Stimulated activated effector memory CD8-positive, alpha-beta T cell treated with anti-CD3 and anti-CD28 coated beads, Interleukin-12 subunit alpha, Interleukin-12 subunit beta, amount 100 ng/mL, for 72 hours (primary cell): ENCODE measurements around the gene RNPS1.
"Not testable (repeated sequence)": the region's sequence is repeated elsewhere in the genome, so short reads cannot be mapped to it uniquely, and the experiment has no call there.

Experiments
- ATAC-seq: fragments of 150-1000 bp; cut with Tn5 transposase; 2 replicates; pipeline ENCODE4 v1.10.0; 2021
- DNase-seq, 2 donors: peaks; one replicate each; pipeline ENCODE4 v3.0.0; 2021 to 2022; ENCODE audit warnings: low spot score in 2 of 2
- H3K27ac Mint-ChIP-seq: one replicate; pipeline ENCODE4 v1.8.0; 2022; ENCODE audit warnings: mild to moderate bottlenecking, mixed read lengths
- H3K36me3 Mint-ChIP-seq: one replicate; pipeline ENCODE4 v1.8.0; 2022; ENCODE audit warnings: mild to moderate bottlenecking, mixed read lengths
- H3K4me1 Mint-ChIP-seq: one replicate; pipeline ENCODE4 v1.8.0; 2022; ENCODE audit warnings: mixed read lengths
- H3K4me3 Mint-ChIP-seq: one replicate; pipeline ENCODE4 v1.8.0; 2022; ENCODE audit warnings: mild to moderate bottlenecking, mixed read lengths
- H3K9me3 Mint-ChIP-seq: one replicate; pipeline ENCODE4 v1.8.0; 2022; ENCODE audit warnings: mixed read lengths

RNPS1 gene

GRCh38 chr16:2273931-2274330, 6.0 kb upstream of the RNPS1 start:
- H3K27ac Mint-ChIP-seq, result no peak overlapping the region
- H3K9me3 Mint-ChIP-seq, result no peaks in the 10 kb centered on the region
- H3K4me1 Mint-ChIP-seq, result peaks cover 8% of the 10 kb centered on the region
- no peak for ATAC-seq
- H3K4me3 Mint-ChIP-seq, result no peak overlapping the region
- no peaks in the 10 kb centered on the region for H3K36me3 Mint-ChIP-seq
- no peak for DNase-seq

- Mint-ChIP-seq H3K36me3 (peaks cover under 1% of the 10 kb centered on the region), H3K4me3 (no peak overlapping the region), H3K4me1 (peaks cover 8% of the 10 kb centered on the region), H3K9me3 (no peaks in the 10 kb centered on the region), H3K27ac (no peak overlapping the region)
- no peak for DNase-seq
- ATAC-seq, result no peak
Measured at GRCh38 chr16:2273484-2273883, 5.6 kb upstream of the RNPS1 start.

- H3K4me1 Mint-ChIP-seq, result peaks cover 9% of the 10 kb centered on the region
- no peak overlapping the region for H3K4me3 Mint-ChIP-seq
- peaks cover 16% of the 10 kb centered on the region for H3K36me3 Mint-ChIP-seq
- H3K9me3 Mint-ChIP-seq, result no peaks in the 10 kb centered on the region
- DNase-seq (no peak), ATAC-seq (no peak)
- H3K27ac Mint-ChIP-seq, result no peak overlapping the region
Measured at GRCh38 chr16:2271848-2272461, 4.0 kb upstream of the RNPS1 start.

GRCh38 chr16:2270588-2271470, 2.9 kb upstream of the RNPS1 start:
- Mint-ChIP-seq H3K36me3 (peaks cover 27% of the 10 kb centered on the region), H3K4me1 (peaks cover 20% of the 10 kb centered on the region), H3K27ac (no peak overlapping the region), H3K9me3 (no peaks in the 10 kb centered on the region), H3K4me3 (no peak overlapping the region)
- DNase-seq (no peak), ATAC-seq (no peak)

GRCh38 chr16:2270070-2270462, 2.1 kb upstream of the RNPS1 start:
- Mint-ChIP-seq H3K4me1 (peaks cover 23% of the 10 kb centered on the region), H3K27ac (no peak overlapping the region), H3K9me3 (no peaks in the 10 kb centered on the region), H3K4me3 (peak overlapping the region; percentile 91), H3K36me3 (peaks cover 35% of the 10 kb centered on the region)
- DNase-seq (no peak), ATAC-seq (no peak)

GRCh38 chr16:2267505-2267912, 417 bp downstream of the RNPS1 start:
- Mint-ChIP-seq H3K4me3 (peak overlapping the region; percentile 91), H3K4me1 (peaks cover 42% of the 10 kb centered on the region), H3K36me3 (peaks cover 60% of the 10 kb centered on the region), H3K27ac (peak overlapping the region; percentile 99)
- DNase-seq, H3K9me3 Mint-ChIP-seq: not testable (repeated sequence)
- peak; percentile 75 for ATAC-seq

- Mint-ChIP-seq H3K4me3 (peak overlapping the region; percentile 91), H3K36me3 (peaks cover 67% of the 10 kb centered on the region), H3K27ac (peak overlapping the region; percentile 99), H3K4me1 (peaks cover 43% of the 10 kb centered on the region)
- not testable (repeated sequence) for H3K9me3 Mint-ChIP-seq, ATAC-seq, DNase-seq
Measured at GRCh38 chr16:2266887-2267286, 1.0 kb downstream of the RNPS1 start.

GRCh38 chr16:2263026-2263425, 4.9 kb downstream of the RNPS1 start:
- Mint-ChIP-seq H3K36me3 (peaks cover 100% of the 10 kb centered on the region), H3K4me1 (peaks cover 35% of the 10 kb centered on the region)
- not testable (repeated sequence) for H3K4me3 Mint-ChIP-seq, DNase-seq, ATAC-seq, H3K27ac Mint-ChIP-seq, H3K9me3 Mint-ChIP-seq

- Mint-ChIP-seq H3K4me3 (no peak overlapping the region), H3K9me3 (no peaks in the 10 kb centered on the region), H3K27ac (no peak overlapping the region), H3K36me3 (peaks cover 100% of the 10 kb centered on the region), H3K4me1 (peaks cover 21% of the 10 kb centered on the region)
- DNase-seq (no peak), ATAC-seq (no peak)
Measured at GRCh38 chr16:2260250-2260649, 7.7 kb downstream of the RNPS1 start.

- H3K4me3 Mint-ChIP-seq, H3K27ac Mint-ChIP-seq, DNase-seq, ATAC-seq, H3K9me3 Mint-ChIP-seq: not testable (repeated sequence)
- Mint-ChIP-seq H3K4me1 (peaks cover 10% of the 10 kb centered on the region), H3K36me3 (peaks cover 100% of the 10 kb centered on the region)
Measured at GRCh38 chr16:2258530-2258929, 9.4 kb downstream of the RNPS1 start.

GRCh38 chr16:2257726-2258125, 10.2 kb downstream of the RNPS1 start:
- Mint-ChIP-seq H3K36me3 (peaks cover 100% of the 10 kb centered on the region), H3K27ac (no peak overlapping the region), H3K9me3 (no peaks in the 10 kb centered on the region), H3K4me1 (peaks cover 3% of the 10 kb centered on the region), H3K4me3 (no peak overlapping the region)
- no peak for ATAC-seq
- no peak for DNase-seq

GRCh38 chr16:2256531-2257140, 11.3 kb downstream of the RNPS1 start:
- no peak overlapping the region for H3K4me3 Mint-ChIP-seq
- H3K4me1 Mint-ChIP-seq, result no peaks in the 10 kb centered on the region
- DNase-seq (no peak), ATAC-seq (no peak)
- no peaks in the 10 kb centered on the region for H3K9me3 Mint-ChIP-seq
- H3K27ac Mint-ChIP-seq, result peak overlapping the region; percentile 77
- H3K36me3 Mint-ChIP-seq, result peaks cover 100% of the 10 kb centered on the region

- ATAC-seq, result no peak
- peaks cover 85% of the 10 kb centered on the region for H3K36me3 Mint-ChIP-seq
- no peak for DNase-seq
- H3K4me1 Mint-ChIP-seq, result no peaks in the 10 kb centered on the region
- peak overlapping the region; percentile 10 for H3K27ac Mint-ChIP-seq
- no peak overlapping the region for H3K4me3 Mint-ChIP-seq
- no peaks in the 10 kb centered on the region for H3K9me3 Mint-ChIP-seq
Measured at GRCh38 chr16:2253293-2253692, 14.6 kb downstream of the RNPS1 start.

GRCh38 chr16:2252806-2253148, 15.1 kb downstream of the RNPS1 start:
- DNase-seq (no peak), ATAC-seq (no peak)
- Mint-ChIP-seq H3K27ac (peak overlapping the region; percentile 54), H3K9me3 (no peaks in the 10 kb centered on the region), H3K4me3 (no peak overlapping the region), H3K4me1 (no peaks in the 10 kb centered on the region), H3K36me3 (peaks cover 85% of the 10 kb centered on the region)

- H3K4me1 Mint-ChIP-seq, result no peaks in the 10 kb centered on the region
- peak within 1 kb of the TSS; percentile 81 for H3K27ac Mint-ChIP-seq
- peak; percentile 90 for ATAC-seq
- H3K36me3 Mint-ChIP-seq, result peaks cover 78% of the 10 kb centered on the region
- no peaks in the 10 kb centered on the region for H3K9me3 Mint-ChIP-seq
- peak; percentile 76 to 95 for DNase-seq
- H3K4me3 Mint-ChIP-seq, result peak within 1 kb of the TSS; percentile 78
Measured at GRCh38 chr16:2251296-2252111, 16.4 kb downstream of the RNPS1 start, which contains the start of gene ECI1. ECI1 (minus strand) TSS chr16:2251587; CDS start chr16:2251566, 21 bp downstream.
